ENCODE results near the gene SMDT1.

Gene SMDT1, protein sequence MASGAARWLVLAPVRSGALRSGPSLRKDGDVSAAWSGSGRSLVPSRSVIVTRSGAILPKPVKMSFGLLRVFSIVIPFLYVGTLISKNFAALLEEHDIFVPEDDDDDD

DNA sequence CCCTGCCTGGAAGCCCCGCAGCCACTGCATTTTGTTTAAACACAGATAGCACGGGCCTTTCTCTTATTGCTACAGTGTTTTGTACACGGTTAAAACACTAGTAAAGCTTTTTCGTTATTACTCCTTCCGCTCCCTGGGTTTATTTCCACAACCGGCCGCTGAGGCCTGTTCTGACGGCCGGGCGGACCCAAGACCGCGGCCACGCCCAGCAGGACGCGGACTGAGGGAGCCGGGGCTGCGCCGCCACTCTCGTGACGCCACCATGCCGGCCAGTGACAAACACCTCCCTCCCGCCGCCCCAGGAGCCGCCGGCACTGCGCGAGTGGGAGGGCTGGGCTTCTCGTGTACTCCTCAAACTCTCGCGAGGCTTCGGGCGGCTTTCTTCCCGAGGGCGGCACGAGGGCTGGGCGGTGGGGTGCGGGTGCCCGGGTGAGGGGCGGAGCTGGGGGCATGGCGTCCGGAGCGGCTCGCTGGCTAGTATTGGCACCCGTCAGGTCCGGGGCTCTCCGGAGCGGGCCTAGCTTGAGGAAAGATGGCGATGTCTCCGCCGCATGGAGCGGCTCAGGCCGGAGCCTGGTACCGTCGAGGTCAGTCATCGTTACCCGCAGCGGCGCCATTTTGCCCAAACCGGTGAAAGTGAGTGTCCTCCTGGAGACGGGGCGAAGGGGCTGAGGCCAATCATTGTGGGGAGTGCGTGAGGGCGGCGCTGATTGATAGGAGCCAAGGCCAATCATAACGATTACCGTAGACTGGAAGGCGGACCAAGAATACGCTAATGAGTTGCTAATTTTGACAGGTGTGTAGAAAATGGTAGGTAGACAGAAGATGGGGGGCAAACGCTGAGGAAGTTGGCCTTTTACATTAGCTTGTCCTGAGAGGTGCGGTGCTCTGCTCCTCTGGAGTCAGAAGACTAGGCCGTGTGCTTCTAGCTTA lies at the start of gene SMDT1:
Gene SMDT1, plus strand, starts transcription at position 382 of the 933 bp plus-strand sequence. Its CDS starts 69 bp downstream, at position 451.
- peak; percentile 80 for DNase-seq

DNA sequence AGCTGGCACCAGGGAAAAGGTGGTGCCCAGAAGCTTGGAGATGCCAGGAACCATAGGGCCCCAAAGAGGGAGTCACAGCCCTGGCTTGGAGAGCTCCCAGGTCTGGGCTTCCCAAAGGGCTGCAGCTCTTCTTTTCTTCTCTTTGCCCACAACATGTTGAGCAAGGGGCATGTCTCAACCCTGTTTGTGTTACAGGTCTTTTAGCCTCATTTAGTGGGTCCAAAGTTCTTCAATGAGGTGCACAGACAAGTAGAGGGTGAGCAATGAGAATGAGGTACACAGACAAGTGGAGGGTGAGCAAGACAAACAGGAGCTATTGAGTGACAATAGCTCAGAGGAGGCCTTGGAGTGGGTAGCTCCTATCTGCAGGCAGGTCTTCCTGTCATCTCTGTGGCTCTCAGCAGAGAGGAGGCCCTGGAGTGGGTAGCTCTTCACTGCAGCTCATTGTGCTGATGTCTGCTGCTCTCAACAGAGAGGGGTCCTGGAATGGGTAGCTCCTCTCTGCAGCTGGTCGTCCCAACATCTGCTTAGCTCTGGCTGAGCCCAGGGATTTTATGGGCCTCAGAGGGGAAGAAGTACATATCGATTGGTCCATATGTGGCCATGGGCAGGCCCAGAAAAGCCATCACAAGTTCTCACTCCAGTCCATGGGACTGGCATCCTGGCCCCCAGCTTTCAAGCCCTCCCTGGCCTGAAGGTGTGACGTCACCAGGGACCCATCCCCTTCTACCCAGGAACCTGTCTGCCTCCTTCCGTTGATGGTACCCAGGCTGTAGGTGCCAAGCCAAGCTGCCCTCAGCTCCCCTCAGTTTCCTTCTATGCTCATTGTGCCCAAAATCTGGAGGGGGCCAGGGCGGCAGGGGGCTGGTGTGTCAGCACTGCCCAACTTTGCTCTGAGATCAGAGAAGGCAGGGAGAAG lies 46.0 kb upstream of the SMDT1 start:
- DNase-seq: no peak

DNA sequence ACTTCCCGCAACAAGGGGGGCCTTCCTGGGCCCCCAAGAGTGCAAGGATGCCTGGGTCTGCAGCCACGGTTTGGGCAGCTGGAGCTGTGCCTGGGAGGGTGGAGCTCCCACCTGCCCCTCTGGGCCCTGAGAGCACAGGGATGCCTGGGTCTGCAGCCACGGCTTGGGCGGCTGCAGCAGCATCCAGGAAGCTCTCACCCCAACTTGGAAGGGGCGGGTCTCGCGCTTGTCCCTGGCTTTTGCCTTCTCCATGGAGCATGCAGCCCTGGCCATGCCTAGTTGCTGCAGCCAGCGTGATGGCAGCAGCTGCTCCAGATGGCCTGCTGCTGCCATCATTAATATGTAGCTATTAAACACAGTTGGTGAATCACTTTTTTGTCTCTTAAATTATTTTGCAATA lies 44.2 kb upstream of the SMDT1 start:
- no peak for DNase-seq

DNA sequence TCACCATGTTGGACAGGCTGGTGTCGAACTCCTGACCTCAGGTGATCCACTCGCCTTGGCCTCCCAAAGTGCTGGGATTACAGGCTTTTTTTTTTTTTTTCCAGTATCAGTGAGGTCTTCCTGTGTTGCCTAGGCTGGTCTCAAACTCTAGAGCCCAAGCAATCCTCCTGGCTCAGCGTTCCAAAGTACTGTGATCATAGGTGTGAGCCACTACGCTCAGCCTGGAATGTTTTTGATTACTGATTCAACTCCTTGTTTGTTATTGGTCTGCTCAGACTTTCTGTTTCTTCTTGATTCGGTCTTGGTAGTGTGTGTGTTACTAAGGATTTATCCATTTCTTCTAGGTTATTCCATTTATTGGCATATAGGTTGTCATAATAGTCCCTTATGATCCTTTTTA lies 40.2 kb upstream of the SMDT1 start:
- no peak for DNase-seq

DNA sequence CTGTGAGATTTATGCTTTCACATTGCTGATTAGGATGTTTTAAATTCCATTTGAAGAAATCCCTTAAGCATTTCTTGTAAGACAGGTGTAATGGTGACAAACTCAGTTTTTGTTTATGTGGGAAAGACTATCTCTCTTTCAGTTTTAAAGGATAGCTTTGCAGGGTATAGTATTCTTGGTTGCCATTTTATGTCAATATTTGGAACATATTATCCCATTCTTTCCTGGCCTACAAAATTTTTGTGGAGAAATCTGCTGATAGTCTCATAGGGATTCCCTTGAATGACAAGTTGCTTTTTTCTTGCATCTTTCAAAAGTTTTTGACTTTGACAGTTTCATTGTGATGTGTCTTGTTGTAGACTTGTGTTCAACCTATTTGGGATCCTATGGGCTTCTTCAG lies 37.7 kb upstream of the SMDT1 start:
- DNase-seq: no peak

DNA sequence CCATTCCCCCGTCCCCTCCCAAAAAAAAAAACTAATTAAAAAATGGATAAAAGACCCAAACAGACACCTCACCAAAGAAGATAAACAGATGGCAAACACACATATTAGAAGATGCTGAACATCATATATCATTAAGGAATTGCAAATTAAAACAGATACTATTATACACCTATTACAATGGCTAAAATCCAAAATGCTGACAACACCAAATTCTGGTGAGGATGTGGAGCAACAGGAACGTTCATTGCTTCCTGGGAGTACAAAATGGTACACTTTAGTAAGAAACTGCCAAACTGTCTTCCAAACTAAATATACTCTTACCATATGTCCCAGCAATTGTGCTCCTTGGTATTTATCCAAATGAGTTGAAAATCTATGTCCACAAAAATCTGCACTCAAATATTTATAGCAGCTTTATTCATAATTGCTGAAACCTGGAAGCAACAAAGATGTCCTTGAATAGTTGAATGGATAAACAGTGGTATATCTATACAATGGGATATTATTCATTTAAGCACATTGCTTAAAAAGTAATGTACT lies 28.8 kb upstream of the SMDT1 start:
- no peak for DNase-seq

DNA sequence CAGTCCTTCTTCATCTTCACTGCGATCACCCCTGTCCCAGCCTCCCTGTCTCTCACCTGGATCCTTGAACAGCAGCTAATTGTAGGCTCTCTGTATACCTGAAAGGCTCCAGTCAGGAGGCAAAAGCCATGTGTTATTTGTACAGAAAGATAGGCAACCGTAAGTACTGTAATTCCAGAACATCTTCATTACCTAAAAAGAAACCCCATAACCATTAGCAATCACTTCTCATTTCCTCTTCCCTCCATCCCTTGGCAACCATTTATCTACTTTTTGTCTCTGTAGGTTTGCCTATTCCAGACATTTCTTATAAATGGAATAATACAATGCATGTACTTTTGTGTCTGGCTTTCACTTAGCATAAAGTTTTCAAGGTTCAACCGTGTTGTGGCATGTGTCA lies 26.7 kb upstream of the SMDT1 start:
- DNase-seq: no peak

DNA sequence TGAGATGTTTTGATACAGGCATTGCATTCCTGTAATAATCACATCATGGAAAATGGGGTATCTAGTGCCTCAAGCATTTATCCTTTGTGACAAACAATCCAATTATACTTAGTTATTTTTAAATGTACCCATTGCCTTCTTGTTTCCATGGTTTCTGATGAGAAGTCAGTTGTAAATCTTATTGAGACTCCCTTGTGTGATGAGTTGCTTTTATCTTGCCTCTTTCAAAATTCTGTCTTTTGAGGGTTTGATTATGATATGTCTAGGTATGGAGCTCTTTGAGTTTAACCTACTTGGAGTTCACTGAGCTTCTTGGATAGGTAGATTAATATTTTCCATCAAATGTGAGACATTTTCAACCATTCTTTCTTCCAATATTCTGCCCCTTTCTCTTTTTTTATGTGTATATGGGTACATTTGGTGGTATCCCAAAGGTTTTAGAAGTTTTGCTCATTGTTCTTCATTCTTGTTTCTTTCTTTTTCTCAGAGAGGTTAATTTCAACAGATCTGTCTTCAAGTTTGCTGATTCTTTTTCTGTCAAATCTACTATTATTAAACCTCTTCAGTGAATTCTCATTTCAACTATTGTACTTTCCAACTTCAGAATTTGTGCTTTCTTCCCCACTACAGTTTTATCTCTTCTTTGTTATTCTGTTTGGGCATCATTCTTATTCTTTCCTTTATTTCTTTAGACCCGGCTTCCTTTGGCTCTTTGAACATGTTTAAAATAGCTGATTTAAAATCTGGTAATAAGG lies 22.6 kb upstream of the SMDT1 start:
- DNase-seq: no peak

DNA sequence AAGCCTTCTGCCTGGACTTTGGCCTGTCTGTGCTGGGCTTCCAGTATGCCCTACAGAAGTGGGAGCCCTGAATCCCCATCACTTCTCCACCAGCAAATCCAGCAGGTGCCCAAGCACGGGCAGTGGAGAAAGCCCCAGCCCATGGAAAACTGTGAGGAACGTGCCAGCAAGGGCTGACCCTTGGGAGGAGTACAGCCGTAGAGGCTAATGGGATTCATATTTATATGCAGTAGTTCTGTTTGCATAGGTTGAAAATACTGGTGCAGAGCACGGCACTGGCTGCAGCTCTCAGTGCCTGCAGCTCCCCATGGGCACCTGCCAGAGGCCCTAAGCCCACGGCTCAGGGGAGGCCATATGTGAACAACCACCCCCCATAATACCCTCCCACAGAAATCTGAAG lies 19.0 kb upstream of the SMDT1 start:
- DNase-seq: no peak

DNA sequence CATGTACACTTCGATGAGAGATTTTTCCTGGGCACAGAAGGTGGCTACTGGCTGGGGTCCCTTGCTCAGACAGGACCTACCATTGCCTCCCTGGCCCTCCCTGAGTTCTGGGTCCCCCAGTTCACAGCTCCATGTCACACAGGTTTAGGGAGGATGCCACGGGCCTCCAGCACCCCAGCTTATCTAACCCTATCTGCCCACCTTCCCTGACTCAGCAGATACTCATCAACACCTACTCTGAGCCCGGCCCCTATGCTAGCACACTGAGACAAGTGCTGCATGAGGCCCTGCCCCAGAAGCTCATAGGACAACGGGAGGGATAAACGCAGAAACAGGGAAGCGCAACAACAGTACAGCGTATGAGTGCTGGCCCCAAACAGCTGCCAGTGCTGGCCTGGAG lies 18.5 kb upstream of the SMDT1 start:
- no peak for DNase-seq

DNA sequence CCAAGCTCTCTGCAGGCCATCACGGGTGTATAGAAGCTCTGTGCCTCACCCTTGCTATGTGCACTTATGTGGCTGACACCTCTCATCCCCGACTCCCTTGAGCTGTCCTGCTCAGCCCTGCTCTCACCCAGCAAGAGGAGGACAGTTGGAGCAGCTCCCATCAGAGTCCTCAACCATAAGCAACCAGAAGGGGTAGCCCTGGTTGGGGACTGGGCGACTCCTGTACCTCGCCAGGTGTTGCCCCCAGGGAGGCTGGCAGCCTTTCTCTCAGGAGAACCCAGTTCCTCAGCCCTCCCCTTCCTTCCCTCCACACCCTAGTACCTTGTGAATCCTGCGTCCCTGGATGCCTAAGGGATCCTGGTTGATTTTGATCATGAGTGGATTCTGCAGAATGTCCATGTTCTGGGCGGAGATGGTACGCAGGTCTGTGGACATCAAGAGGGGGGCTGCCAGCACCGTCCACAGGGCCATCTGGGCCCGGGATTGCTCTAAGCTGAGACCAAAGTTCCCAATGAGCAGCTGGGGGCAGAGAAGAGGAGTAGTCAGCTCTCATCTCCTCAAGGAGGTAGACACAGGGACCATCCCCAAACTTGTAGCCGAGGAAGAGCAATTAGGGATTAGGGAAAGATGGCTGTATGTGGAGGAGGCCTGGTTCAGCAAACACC lies 16.9 kb upstream of the SMDT1 start:
- no peak for DNase-seq

DNA sequence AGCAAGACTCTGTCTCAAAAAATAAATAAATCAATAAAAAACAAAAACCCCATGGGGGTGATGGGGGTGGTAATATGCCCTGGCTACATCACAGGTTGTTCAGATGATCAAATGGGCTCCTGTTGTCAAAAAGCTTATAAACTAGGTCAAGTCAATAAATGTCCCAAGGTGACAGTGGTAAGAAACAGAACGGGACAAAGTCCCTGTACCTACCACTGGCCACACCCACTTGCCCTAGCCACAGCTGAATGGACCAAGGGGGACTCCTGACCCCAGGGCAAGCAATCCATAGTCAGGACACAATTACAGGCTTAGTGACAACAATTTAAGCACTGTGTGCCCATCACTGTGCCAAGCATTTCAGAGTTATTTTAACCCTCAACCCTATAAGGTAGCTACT lies 14.9 kb upstream of the SMDT1 start:
- no peak for DNase-seq

DNA sequence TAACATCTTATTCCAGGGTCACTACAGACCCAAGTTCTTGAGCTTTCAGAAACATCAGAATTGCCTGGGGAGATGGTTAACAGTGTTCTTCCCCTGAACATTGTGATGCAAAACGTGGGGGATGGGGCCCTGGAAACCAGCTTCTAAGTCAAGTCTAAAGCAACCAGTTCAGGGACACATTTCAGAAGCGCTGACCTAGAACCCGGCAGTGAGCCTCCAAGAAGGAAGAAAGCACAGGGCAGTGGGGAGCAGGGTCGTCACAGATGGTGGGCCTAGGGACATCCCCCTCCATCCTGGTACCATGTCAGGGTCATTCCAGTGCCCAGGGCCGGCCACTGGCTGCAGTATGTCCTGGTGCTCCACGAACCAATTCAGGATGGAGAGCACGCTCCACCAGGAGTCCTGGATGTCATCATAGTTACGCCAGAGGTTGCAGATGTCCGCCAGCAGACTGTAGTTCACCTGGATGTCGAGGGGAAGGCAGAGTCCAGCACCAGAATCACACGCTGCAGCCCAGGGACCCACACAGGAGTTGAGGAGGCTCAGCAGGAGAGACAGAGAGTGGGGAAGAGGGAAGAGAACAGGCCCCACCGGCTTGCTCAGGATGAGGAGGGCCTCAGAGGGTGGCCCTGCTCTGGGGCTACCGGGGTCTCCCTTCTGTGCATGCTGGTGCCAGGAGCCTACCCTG lies 13.9 kb upstream of the SMDT1 start:
- no peak for DNase-seq

DNA sequence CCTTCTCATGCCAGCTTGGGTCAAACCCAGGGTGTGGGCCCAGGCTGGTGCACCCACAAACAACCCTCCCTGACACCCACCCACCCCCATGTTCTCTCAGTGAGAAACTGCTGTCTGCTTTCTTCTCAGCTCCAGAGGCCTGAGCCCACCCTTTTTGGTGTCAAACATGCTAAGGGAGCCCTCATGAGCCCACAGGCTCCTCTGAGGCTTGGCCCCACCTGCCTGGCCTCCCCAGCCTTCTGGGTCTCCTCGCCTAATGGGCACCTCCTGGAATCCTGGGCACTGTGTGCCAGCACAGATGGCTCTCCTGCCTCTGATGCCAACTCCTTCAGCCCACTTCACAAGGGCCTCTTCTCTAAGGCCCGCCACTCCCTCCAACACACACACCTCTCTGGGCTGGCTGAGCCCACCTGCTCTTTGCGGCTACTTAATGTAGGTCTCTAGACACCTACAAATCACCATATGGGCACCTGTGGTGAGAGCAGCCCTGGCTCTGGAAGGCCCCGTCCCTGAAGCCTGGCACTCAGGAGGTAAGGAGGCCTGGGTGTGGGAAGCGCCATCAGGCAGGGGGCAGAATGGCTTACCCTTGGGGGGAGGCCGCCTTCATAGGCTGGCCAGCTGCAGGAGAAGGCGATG lies 13.3 kb upstream of the SMDT1 start:
- DNase-seq: peak; percentile 48

DNA sequence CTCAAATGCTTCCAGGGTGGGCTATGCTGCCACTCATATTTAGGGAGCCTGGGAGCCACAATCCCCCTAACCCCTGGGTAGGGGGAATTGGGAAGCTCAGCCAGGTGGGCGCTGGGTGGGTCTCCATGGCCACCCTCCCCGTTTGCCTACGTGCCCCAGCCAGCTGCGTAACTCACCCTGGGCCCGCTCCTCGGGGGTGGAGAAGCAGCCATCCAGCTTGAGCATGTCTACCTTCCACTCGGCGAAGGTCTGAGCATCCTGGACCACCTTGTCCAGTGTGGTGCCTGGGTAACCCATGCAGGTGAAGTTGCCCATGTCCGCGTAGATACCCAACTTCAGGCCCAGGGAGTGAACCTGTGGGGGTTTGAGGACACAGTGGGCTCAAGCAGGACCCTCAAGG lies 12.6 kb upstream of the SMDT1 start:
- no peak for DNase-seq

DNA sequence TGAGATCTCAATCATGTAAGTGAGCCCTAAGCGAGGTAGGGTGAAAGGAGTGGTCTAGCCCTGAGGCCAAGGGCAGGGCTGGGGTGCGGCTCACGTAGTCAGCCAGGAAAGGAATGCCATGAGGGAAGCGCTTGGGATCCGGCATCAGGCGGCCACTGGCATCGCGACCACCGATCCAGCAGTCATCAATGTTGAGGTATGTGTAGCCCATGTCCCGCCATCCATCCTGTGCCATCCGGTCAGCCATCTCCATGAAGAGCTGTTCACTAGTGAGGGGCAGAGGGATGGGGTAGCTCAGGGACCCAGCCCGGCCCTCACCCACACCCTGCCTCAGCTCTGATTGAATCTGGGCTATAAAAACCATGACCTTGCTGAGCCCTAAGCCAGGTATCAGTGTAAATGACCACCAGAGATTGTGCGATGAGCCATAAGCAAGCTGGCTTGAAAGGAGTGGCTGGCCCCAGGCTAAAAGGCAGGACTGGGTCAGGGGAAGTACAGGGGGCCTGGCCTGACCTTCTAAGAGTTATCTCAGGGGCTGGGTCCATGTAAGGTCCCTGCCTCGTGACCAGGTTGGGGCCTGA lies 11.7 kb upstream of the SMDT1 start:
- no peak for DNase-seq

DNA sequence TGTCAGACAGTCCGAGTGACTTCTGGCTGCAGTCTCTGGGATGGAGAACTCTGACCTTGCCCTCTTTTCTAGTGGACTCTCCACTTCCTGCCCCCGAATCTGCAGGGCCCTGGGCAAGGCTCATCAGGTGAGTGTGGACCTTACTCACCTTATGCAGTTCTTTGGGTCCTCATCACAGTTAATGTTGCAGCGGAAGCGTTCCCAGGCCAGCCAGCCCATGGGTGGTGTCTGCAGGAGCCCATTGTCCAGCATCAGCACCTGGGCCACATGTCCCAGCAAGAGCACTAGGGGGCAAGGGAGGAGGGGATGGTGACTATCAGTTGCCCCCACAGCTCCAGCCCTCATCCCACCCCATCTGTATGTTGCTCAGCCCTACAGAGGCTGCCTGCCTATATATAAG lies 11.2 kb upstream of the SMDT1 start:
- no peak for DNase-seq

DNA sequence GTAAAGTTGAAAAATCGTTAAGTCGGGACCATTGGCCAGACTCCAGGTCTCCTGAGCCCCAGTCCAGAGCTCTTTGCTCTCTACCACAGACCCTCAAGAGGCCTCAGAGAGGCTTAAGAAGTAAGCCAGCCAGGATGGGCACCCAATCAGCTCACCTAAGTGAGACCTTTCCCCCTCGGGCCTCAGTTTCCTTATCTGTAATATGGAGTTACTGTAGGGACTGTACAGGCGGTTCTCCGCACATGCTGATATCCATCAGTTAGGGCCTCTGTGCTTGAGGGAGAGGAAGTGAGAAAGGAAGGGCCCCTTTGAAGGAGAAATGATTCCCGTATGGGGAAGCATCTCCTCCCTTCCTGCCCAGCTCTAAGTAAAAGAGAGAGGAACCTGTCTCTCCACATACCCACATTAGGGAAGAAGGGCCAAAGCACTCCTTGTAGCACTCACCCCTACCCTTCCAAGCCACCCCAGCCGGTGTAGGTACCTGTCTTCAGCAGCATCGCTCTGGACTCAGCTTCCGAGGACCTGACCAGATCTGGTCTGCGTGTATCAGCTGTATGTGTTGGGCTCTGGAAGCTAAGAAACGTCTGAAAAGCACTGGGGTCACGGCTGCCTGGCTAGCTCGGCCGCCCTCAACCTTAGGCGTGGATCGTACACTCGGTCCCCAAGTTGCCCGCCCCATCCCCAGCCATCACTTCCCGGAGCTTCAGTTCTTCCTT lies 9.5 kb upstream of the SMDT1 start:
- DNase-seq: peak; percentile 25

DNA sequence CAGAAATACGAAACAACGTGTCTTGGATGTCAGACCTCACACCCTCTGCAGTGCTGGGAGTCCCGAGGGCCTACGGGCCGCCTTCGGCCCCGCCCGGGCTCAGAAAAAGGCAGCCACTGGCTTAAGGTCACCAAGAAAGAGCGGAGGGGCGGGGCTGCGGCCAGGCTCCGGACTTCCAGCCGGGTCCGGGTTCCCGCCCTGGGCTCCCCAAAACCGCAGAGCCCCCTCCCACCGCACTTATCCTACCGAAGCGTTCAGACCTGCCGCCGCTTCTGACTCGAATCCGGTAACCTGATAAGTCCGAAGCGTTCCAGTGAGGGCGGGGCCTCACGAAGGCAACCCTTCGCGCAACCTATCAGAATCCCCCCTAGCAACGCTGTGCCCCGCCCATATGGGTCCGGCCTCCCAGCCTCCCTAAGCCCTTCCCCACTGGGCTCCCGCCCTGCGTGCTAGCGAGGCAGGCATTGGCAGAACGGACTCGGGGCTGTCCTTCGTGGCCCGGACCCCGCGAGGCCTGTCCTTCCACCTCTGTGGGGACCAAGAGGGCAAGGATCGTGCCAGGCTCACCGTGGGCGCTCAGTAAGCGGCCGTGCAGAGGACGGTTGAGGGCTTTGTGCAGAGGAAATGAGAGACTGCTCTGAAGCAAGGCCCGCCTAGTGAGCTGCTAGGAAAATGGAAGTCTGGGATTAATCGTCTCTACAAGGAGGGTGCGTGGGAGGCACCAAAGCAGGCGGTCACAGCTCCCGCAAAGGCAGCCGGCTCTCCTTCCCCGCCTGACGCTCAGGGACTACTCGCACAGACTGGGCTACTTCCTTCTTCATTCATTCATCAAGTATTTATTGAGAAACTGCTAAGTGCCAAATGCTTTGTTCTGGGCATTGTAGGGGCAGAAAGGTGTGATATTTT lies 8.7 kb upstream of the SMDT1 start, which contains the start of gene NAGA:
Gene NAGA, minus strand, starts transcription at position 296 of the 906 bp plus-strand sequence. CDS start 515 bp downstream, outside the sequence.
- DNase-seq: peak; percentile 89
